K562 (cell line): ENCODE data around the gene LATS2. TPM values are rescaled to one million over a fixed set of nuclear protein-coding genes. Genes with fewer than 3 reads are reported as not detected.
A peak's percentile ranks its signal among the peaks of the same experiment; 100 is the strongest.

Source experiments
- ATAC-seq: fragments of 200-7000 bp; cut with Tn5 transposase; 3 replicates; pipeline ENCODE4 v1.9.1; 2020; ENCODE audit warnings: moderate library complexity
- BruUV-seq: library from RNA; stranded (reverse); fragments of 400-500 nt; replicated peaks from 2 replicates; lab custom pipeline; 2021; lab: Mats Ljungman, UMichigan
- CTCF ChIA-PET: fragments of 300-600 bp; formaldehyde crosslinking; extraction: SDS; loops from one replicate; lab custom pipeline; 2021; ENCODE audit warnings: low intra/inter-chr PET ratio; lab: Yijun Ruan, JAX
- POLR2A ChIA-PET: fragments of 300-600, 350-650 bp; sonication (Branson Sonifier 250); formaldehyde crosslinking; extraction: SDS; loops from one replicate; lab custom pipeline; 2021; ENCODE audit warnings: antibody characterized with exemption, inconsistent platforms; lab: Yijun Ruan, JAX
- DNase-seq, 4 experiments: peaks; one replicate each; pipeline versions ENCODE4 v3.0.0 to v3.0.0-alpha.2; 2011 to 2018; ENCODE audit warnings: low spot score in 3 of 4, mixed read lengths in 3 of 4; ENCODE audit errors: extremely low read depth in 1 of 4
- FAIRE-seq: peaks from 2 replicates; lab custom pipeline; 2011; peaks lifted over from hg19 to GRCh38; lab: Jason Lieb, UNC
- H2AFZ ChIP-seq: 2 replicates; pipeline ENCODE4 v1.6.0; 2011; ENCODE audit warnings: low read depth, low read length, control low read depth, inconsistent platforms
- H3K27ac ChIP-seq: fragments of 200-600 bp; 3 replicates; pipeline ENCODE4 v1.8.0; 2011; ENCODE audit warnings: low read depth, mild to moderate bottlenecking, control low read depth, inconsistent platforms, low read length, moderate library complexity, mixed read lengths; ENCODE audit errors: extremely low read depth
- H3K27me3 ChIP-seq, 2 experiments: fragments of 300-600 bp in 1 of 2; 2 replicates in 1 of 2; 3 replicates in 1 of 2; pipeline versions ENCODE4 v1.6.0 to v1.8.0; 2011; ENCODE audit warnings: inconsistent platforms in 2 of 2, low read length in 2 of 2, mild to moderate bottlenecking in 1 of 2, mixed read lengths in 1 of 2, moderate library complexity in 1 of 2; ENCODE audit not compliant: control insufficient read depth in 2 of 2, insufficient read depth in 2 of 2
- H3K36me3 ChIP-seq: fragments of 300-600 bp; 3 replicates; pipeline ENCODE4 v1.8.0; 2011; ENCODE audit warnings: mild to moderate bottlenecking, low read length, inconsistent platforms; ENCODE audit not compliant: control insufficient read depth, insufficient read depth
- H3K4me1 ChIP-seq, 2 experiments: fragments of 200-600 bp in 1 of 2; replicated peaks in 1 of 2; 2 replicates in 1 of 2; 3 replicates in 1 of 2; pipeline versions ENCODE4 v1.5.1 to v1.8.0; 2011; ENCODE audit warnings: inconsistent platforms in 2 of 2, low read length in 2 of 2, mild to moderate bottlenecking in 1 of 2, mixed read lengths in 1 of 2, moderate library complexity in 1 of 2; ENCODE audit not compliant: control insufficient read depth in 2 of 2, insufficient read depth in 2 of 2
- H3K4me2 ChIP-seq: 2 replicates; pipeline ENCODE4 v1.6.1; 2011; ENCODE audit warnings: low read length, control low read depth, inconsistent platforms, mixed read lengths; ENCODE audit not compliant: insufficient read depth
- H3K4me3 ChIP-seq: fragments of 200-600 bp; sonication (generic), shearing (Covaris generic); 2 replicates; pipeline ENCODE4 v1.5.1; 2016; ENCODE audit warnings: control low read depth, inconsistent platforms
- H3K79me2 ChIP-seq: fragments of 200-600 bp; 3 replicates; pipeline ENCODE4 v1.8.0; 2011; ENCODE audit warnings: low read length, inconsistent platforms; ENCODE audit not compliant: control insufficient read depth, insufficient read depth
- H3K9ac ChIP-seq, 2 experiments: 2 replicates each; pipeline versions ENCODE4 v1.6.0 to v1.6.1; 2011; ENCODE audit warnings: low read depth in 2 of 2, low read length in 2 of 2, control low read depth in 1 of 2, inconsistent platforms in 1 of 2, mild to moderate bottlenecking in 1 of 2, mixed read lengths in 1 of 2; ENCODE audit not compliant: insufficient read depth in 1 of 2
- H3K9me1 ChIP-seq: one replicate; pipeline ENCODE4 v1.6.0; 2011; ENCODE audit warnings: inconsistent platforms, mild to moderate bottlenecking, low read length, moderate library complexity; ENCODE audit not compliant: control insufficient read depth, insufficient read depth
- H3K9me3 ChIP-seq: replicated peaks from 2 replicates; pipeline ENCODE4 v1.5.1; 2011; ENCODE audit warnings: low read depth, low read length, inconsistent platforms; ENCODE audit not compliant: control insufficient read depth, insufficient read depth
- H4K20me1 ChIP-seq: replicated peaks from 2 replicates; pipeline ENCODE4 v1.6.1; 2011; ENCODE audit warnings: low read length, inconsistent platforms, mixed read lengths; ENCODE audit not compliant: control insufficient read depth, insufficient read depth
- ADNP ChIP-seq: fragments of 200-800 bp; sonication (Bioruptor generic); IDR thresholded peaks from 2 replicates; pipeline ENCODE4 v1.6.1; 2016; ENCODE audit warnings: missing genetic modification characterization, missing compliant biosample characterization
- ETV6 ChIP-seq, 3 experiments: fragments of 150-350 bp in 1 of 3; sonication (generic) in 1 of 3; formaldehyde crosslinking in 1 of 3; IDR thresholded peaks; 2 replicates each; pipeline versions ENCODE4 v1.6.1 to v1.8.0; 2014 to 2022; ENCODE audit warnings: borderline replicate concordance in 2 of 3, low read depth in 2 of 3, antibody characterized with exemption in 1 of 3, low read length in 1 of 3, mild to moderate bottlenecking in 1 of 3, missing genetic modification reagents in 1 of 3
- NFXL1 ChIP-seq: fragments of 450-650 bp; formaldehyde crosslinking; IDR thresholded peaks from 2 replicates; pipeline ENCODE4 v1.4.0; 2021; ENCODE audit warnings: mild to moderate bottlenecking
- PCBP2 ChIP-seq: fragments of 200-400 bp; formaldehyde crosslinking; IDR thresholded peaks from 2 replicates; pipeline ENCODE4 v1.6.1; 2018; ENCODE audit warnings: low read length, low read depth, mild to moderate bottlenecking, moderate library complexity; ENCODE audit not compliant: poor library complexity, severe bottlenecking
- TBP ChIP-seq: optimal IDR thresholded peaks from 2 replicates; pipeline ENCODE3; 2011; ENCODE audit warnings: low read depth, low read length, improper control_type of control experiment
- WGBS: fragments of 100-300 bp; shearing (Covaris generic); methylation state at CpG from one replicate; pipeline ENCODE4 v1.1.6; 2016; ENCODE audit warnings: low coverage, mixed read lengths; ENCODE audit not compliant: insufficient coverage; ENCODE audit errors: missing lambda C conversion rate; 5-methylcytosine and 5-hydroxymethylcytosine counted together
- in situ Hi-C: fragments of 300-500 bp; cut with MboI; formaldehyde crosslinking; loops from 4 replicates; pipeline ENCODE4 v1.15.0; 2018; ENCODE audit warnings: inconsistent platforms, mixed read lengths
- intact Hi-C: fragments of 100-400 bp; cut with micrococcal nuclease; formaldehyde crosslinking; loops from 2 replicates; pipeline ENCODE4 v1.14.2; 2022
- polyA plus RNA-seq, 8 experiments: library from polyadenylated mRNA; depleted of rRNA in 4 of 8; stranded (reverse) in 5 of 8; unstranded in 3 of 8; fragments of >200 nt; fragmentation: Nextera tagmentation in 2 of 8; fragmentation: Illumina TruSeq in 1 of 8; extraction: Ambion mirVana in 2 of 8; extraction: Trizol in 1 of 8; gene quantifications; 2 replicates each; pipeline versions ENCODE4 v1.2.1 to v1.2.3, GENCODE V29; 2011 to 2014; ENCODE audit warnings: inconsistent platforms in 1 of 8, missing spikeins in 1 of 8
- total RNA-seq, 7 experiments: library from RNA; depleted of rRNA in 6 of 7; stranded (reverse); fragments of >200 nt in 6 of 7; fragmentation: Illumina TruSeq in 2 of 7; extraction: Trizol in 2 of 7; gene quantifications; 2 replicates each; pipeline versions ENCODE4 v1.2.1 to v1.2.3, GENCODE V29; 2011 to 2021; ENCODE audit warnings: low replicate concordance in 1 of 7

LATS2 gene
- total and polyA plus RNA-seq, 9 of the 15 experiments (the other 6 are each of a cell fraction or from before 2014, with no cell fraction given): 0.18 to 3.7 (median 0.76) TPM

DNA sequence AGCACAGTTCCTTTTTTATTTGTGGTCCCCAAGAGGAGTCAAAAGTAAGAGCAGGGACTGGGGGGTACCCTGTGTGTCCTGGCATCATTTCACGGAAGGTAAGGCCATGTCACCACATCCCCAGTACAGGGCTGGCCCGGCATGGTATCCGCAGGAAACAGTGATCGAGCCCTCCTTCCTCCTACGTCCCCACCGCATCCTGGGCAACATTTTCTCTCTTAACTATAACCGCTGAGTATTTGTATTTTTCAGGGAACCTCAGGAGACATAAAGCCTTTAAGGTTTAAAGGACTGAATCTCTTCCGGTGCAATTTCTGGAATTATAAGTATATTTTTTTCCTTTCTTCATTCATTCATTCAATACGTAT lies 13.6 kb upstream of the LATS2 start (continued):
- TF ChIP-seq ADNP: no peak
- TF ChIP-seq, all 486 proteins: peak for 0

DNA sequence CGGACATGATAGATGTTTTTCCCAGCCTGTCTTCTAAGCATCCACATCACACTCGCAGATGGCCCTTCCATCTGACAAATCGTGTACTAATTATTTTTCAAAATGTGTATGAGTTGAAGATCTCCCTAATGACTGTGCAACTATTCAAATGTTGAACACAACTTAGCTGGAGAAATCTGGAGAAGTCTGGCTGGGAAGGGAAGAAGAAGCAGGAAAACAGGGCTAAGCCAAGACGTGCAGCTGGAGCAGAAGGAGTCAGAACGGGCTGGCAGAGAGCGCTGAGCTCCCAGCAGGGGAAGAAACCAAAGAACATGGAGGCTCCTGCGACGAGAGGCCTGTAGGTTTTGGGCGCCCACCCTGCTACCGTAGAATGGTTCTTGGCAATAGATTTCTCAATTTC lies 13.2 kb upstream of the LATS2 start:
- TF ChIP-seq TBP: no peak
- no peak for TF ChIP-seq PCBP2
- TF ChIP-seq NFXL1: no peak
- no peak for TF ChIP-seq ETV6 (IDR thresholded peaks at IDR 0.05; ENCODE audit: borderline replicate concordance in 1 of 2, low read depth in 2 of 2, low read length in 1 of 2)
- TF ChIP-seq ETV6 (CRISPR knock-in tag; IDR thresholded peaks at IDR 0.05; ENCODE audit: borderline replicate concordance): no peak
- WGBS: 10% methylated on average over 10 of the region's 10 CpGs
- Histone ChIP-seq H3K9ac (no peak overlapping the region), H3K9me1 (no peaks in the 10 kb centered on the region), H3K4me2 (no peak overlapping the region), H3K79me2 (no peaks in the 10 kb centered on the region), H3K4me1 (peaks cover 0 to 4% of the 10 kb centered on the region in 2 experiments; a peak in 2 of 5 replicates), H2AFZ (no peak overlapping the region), H3K4me3 (no peak overlapping the region), H3K27ac (no peak overlapping the region), H4K20me1 (no peaks in the 10 kb centered on the region), H3K36me3 (no peaks in the 10 kb centered on the region), H3K9me3 (no peaks in the 10 kb centered on the region), H3K27me3 (peaks cover 7 to 13% of the 10 kb centered on the region in 2 experiments; a peak in 3 of 5 replicates)
- ATAC-seq (0 out of 3 replicates have a peak, but pooled peaks have one; percentile 27), DNase-seq (no peak), FAIRE-seq (no peak)
- ChIA-PET CTCF (no interaction called here), POLR2A (no interaction called here)
- in situ Hi-C loops (no loop called here), intact Hi-C loops (no loop called here)
- no TSS peak for BruUV-seq
